Measurements from ENCODE around the gene ZNF410.
"Not testable (repeated sequence)": the region's sequence is repeated elsewhere in the genome, so short reads cannot be mapped to it uniquely, and the experiment has no call there.

The ZNF410 gene

DNA sequence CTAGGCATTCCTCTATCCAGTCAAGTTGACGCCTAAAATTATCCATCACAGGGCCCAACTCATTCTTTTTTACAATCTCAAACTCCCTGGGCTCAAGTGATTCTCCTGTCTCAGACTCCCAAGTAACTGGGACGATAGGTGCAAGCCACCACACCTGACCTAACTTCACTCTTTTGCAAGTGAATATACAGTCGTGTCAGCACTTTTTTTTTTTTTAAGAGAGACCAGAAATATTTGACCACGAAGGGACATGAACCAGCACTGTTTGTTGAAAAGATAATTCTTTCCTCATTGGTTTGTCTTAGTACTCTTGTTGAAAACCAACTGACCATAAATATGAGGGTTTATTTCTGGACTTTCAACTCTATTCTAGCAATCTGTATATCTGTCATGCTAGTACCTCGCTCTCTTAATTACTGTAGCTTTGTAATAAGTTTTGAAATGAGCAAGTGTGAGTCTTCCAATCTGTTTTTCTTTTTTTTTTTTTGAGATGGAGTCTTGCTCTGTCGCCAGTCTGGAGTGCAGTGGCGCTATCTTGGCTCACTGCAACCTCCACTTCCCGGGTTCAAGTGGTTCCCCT lies 21.0 kb upstream of the ZNF410 start:
- no peak for DNase-seq
- TF ChIP-seq POLR2A (IDR thresholded peaks at IDR 0.05; ENCODE audit: low read length) (no peak), GATA1 (IDR thresholded peaks at IDR 0.05; ENCODE audit: low read depth, low read length) (no peak)

GRCh38 chr14:73869754-73870153 lies 16.9 kb upstream of the ZNF410 start:
- DNase-seq: not testable (repeated sequence)

DNA sequence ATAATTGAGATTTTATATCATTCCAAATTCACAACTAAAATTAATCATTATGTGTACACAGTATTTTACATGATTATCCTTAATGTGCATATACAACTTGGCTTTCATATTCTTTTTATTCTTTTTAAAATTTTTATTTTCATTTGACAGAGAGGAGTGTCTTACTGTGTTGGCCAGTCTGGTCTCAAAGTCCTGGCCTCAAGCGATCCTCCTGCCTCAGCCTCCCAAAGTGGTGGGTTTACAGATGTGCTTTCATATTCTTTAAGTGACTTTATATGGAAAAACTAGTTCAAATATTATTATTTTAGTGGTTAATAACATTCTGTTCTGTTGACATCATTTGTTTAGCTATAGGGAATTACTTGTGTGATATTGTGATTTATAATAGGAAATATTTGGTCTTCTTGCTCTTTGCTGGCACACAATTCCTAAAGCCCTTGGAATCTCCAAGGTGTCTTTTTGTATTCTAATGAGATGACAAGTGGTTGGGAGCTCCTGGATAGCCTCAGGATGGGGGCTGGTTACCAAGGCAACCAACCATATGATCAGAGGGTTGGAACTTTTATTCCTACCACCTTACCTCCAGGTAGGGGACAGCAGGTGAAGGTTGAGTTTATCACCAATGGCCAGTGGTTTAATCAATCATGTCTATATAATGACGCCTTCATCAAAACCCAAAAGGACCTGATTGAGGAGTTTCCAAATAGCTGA lies 16.0 kb upstream of the ZNF410 start:
- TF ChIP-seq POLR2A (IDR thresholded peaks at IDR 0.05; ENCODE audit: low read length) (no peak), GATA1 (IDR thresholded peaks at IDR 0.05; ENCODE audit: low read depth, low read length) (no peak)
- DNase-seq: no peak

DNA sequence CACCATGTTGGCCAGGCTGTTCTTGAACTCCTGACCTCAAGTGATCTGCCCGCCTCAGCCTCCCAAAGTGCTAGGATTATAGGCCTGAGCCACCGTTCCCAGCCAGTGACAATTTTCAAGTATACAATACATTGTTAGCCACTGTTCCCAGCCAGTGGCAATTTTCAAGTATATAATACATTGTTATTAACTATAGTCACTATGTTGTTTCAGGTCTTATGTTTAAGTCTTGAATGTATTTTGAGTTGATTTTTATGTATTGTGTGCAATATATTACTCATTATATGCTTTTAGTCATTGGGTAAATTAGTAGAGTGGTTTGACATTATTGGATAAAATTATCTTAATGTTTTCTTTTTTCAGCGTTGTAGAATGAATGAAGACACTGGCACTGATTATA lies 13.0 kb upstream of the ZNF410 start:
- TF ChIP-seq POLR2A (IDR thresholded peaks at IDR 0.05; ENCODE audit: low read length): no peak
- TF ChIP-seq GATA1 (IDR thresholded peaks at IDR 0.05; ENCODE audit: low read depth, low read length): no peak
- no peak for DNase-seq

DNA sequence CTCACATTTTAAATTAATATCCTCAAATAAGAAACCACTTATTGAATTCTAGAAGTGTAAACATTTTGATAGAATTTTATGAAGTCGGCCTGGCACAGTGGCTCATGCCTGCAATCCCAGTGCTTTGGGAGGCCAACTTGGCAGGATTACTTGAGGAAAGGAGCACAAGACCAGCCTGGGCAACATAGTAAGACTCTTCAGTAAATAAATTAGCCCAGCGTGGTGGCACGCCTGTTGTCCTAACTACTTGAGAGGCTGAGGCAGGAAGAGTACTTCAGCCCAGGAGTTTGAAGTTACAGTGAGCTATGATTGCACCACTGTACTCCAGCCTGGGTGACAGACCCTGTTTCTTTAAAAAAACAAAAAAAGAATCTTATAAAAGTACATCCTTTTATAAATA lies 8.9 kb upstream of the ZNF410 start:
- no peak for DNase-seq
- TF ChIP-seq GATA1 (IDR thresholded peaks at IDR 0.05; ENCODE audit: low read depth, low read length): no peak
- no peak for TF ChIP-seq POLR2A (IDR thresholded peaks at IDR 0.05; ENCODE audit: low read length)

- no peak for DNase-seq
Observed at GRCh38 chr14:73878436-73878835, 8.2 kb upstream of the ZNF410 start.

DNA sequence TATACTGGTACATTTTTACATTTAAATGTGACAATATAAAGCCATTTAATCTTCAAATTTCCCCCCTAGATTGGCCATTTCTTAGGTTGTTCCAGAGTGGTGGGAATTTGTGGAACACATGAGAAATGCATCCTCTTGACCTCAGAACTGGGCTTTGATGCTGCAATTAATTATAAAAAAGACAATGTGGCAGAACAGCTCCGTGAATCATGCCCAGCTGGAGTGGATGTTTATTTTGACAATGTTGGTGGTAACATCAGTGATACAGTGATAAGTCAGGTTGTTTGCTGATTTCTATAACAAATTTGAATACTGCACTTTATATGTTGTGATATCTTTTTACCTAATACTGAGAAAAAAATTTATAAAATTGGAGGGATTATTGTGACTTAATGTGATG lies 7.6 kb upstream of the ZNF410 start:
- DNase-seq: no peak
- no peak for TF ChIP-seq POLR2A (IDR thresholded peaks at IDR 0.05; ENCODE audit: low read length)
- TF ChIP-seq GATA1 (IDR thresholded peaks at IDR 0.05; ENCODE audit: low read depth, low read length): no peak

More at GRCh38 chr14:73878436-73878835, 8.2 kb upstream of the ZNF410 start:
- no peak for TF ChIP-seq GATA1 (IDR thresholded peaks at IDR 0.05; ENCODE audit: low read depth, low read length)
- no peak for TF ChIP-seq POLR2A (IDR thresholded peaks at IDR 0.05; ENCODE audit: low read length)

- no peak for DNase-seq
- TF ChIP-seq GATA1 (IDR thresholded peaks at IDR 0.05; ENCODE audit: low read depth, low read length) (no peak), POLR2A (IDR thresholded peaks at IDR 0.05; ENCODE audit: low read length) (no peak)
Observed at GRCh38 chr14:73884438-73885190, 2.0 kb upstream of the ZNF410 start.

- TF ChIP-seq POLR2A (IDR thresholded peaks at IDR 0.05; ENCODE audit: low read length): no peak
- no peak for TF ChIP-seq GATA1 (IDR thresholded peaks at IDR 0.05; ENCODE audit: low read depth, low read length)
- DNase-seq: no peak
Observed at GRCh38 chr14:73887318-73887616, 608 bp downstream of the ZNF410 start.

- peak; percentile 33 to 59 for DNase-seq
- TF ChIP-seq POLR2A (IDR thresholded peaks at IDR 0.05; ENCODE audit: low read length): no peak
- no peak for TF ChIP-seq GATA1 (IDR thresholded peaks at IDR 0.05; ENCODE audit: low read depth, low read length)
Observed at GRCh38 chr14:73887694-73888459, 1.2 kb downstream of the ZNF410 start.

DNA sequence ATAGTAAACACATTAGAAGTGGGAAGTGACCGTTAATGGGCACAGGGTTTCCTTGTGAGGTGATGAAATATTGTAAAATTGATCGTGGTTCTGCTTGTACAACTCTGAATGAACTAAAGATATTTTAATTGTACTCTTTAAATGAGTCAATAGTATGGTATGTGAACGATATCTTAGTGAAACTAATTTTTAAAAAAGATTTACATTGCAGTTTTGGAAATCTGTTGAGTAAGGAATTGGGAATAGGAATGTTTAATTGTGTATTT lies 1.7 kb downstream of the ZNF410 start:
- DNase-seq: no peak
- no peak for TF ChIP-seq POLR2A (IDR thresholded peaks at IDR 0.05; ENCODE audit: low read length)
- no peak for TF ChIP-seq GATA1 (IDR thresholded peaks at IDR 0.05; ENCODE audit: low read depth, low read length)

DNA sequence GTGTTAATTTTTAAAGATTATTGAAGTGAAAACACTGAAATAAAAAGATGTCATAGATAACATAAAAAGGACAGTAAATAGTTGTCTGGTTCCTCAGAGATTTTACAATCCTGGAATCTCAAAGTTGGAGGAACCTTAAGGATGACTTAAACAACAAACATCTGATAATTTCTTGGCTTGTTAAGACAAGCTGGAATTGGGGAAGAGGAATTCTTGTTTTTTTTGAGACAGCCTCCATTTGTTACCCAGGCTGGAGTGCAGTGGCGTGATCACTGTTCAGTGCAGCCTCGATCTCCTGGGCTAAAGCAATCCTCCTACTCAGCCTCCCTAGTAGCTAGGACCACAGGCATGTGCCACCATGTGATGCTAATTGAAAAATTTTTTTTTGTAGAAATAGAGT lies 2.3 kb downstream of the ZNF410 start:
- DNase-seq: no peak
- no peak for TF ChIP-seq GATA1 (IDR thresholded peaks at IDR 0.05; ENCODE audit: low read depth, low read length)
- TF ChIP-seq POLR2A (IDR thresholded peaks at IDR 0.05; ENCODE audit: low read length): no peak

- no peak for DNase-seq
Observed at GRCh38 chr14:73889376-73889775, 2.7 kb downstream of the ZNF410 start.

GRCh38 chr14:73894180-73894687 lies 7.6 kb downstream of the ZNF410 start:
- not testable (repeated sequence) for DNase-seq

More at GRCh38 chr14:73889376-73889775, 2.7 kb downstream of the ZNF410 start:
- TF ChIP-seq POLR2A (IDR thresholded peaks at IDR 0.05; ENCODE audit: low read length): no peak
- TF ChIP-seq GATA1 (IDR thresholded peaks at IDR 0.05; ENCODE audit: low read depth, low read length): no peak

Measured in erythroblast (primary cell).